Gastroesophageal sphincter (tissue), 3 donors: Measurements from ENCODE around the gene CLSTN1.

Experiments
- CTCF ChIP-seq, 4 experiments: fragments of 200-600 bp in 2 of 4; fragments of 450-650 bp in 2 of 4; sonication (generic) in 1 of 4; IDR thresholded peaks; one replicate each; pipeline ENCODE4 v1.5.1; 2017 to 2019; ENCODE audit warnings: antibody characterized with exemption in 4 of 4, mild to moderate bottlenecking in 2 of 4, moderate library complexity in 2 of 4
- POLR2A ChIP-seq, 2 donors: fragments of 450-650 bp; IDR thresholded peaks; one replicate each; pipeline ENCODE4 v1.6.1; 2017; ENCODE audit warnings: antibody characterized with exemption in 2 of 2, mild to moderate bottlenecking in 2 of 2, moderate library complexity in 1 of 2
- POLR2AphosphoS5 ChIP-seq: sonication (generic); formaldehyde crosslinking; IDR thresholded peaks from one replicate; pipeline ENCODE4 v1.6.1; 2017; ENCODE audit warnings: antibody characterized with exemption

GRCh38 chr1:9737057-9737456, 86.7 kb downstream of the CLSTN1 start:
- TF ChIP-seq POLR2A (IDR thresholded peaks at IDR 0.05) (no peak), CTCF (IDR thresholded peaks at IDR 0.05) (no peak), POLR2AphosphoS5 (no peak)
